Vagina (tissue), 2 donors: ENCODE measurements around the gene TMEM140.

Experiments used
- CTCF ChIP-seq, 3 experiments: fragments of 450-650 bp in 2 of 3; fragments of 200-600 bp in 1 of 3; sonication (generic) in 1 of 3; IDR thresholded peaks; one replicate each; pipeline ENCODE4 v1.5.1; 2017 to 2019; ENCODE audit warnings: antibody characterized with exemption in 3 of 3, mild to moderate bottlenecking in 2 of 3, moderate library complexity in 2 of 3
- POLR2A ChIP-seq, 2 donors: fragments of 450-650 bp; IDR thresholded peaks; one replicate each; pipeline ENCODE4 v1.6.1; 2017; ENCODE audit warnings: antibody characterized with exemption in 2 of 2, mild to moderate bottlenecking in 2 of 2, moderate library complexity in 2 of 2
- POLR2AphosphoS5 ChIP-seq, 2 donors: sonication (generic); formaldehyde crosslinking; IDR thresholded peaks; one replicate each; pipeline ENCODE4 v1.9.0; 2017; ENCODE audit warnings: antibody characterized with exemption in 2 of 2, mild to moderate bottlenecking in 2 of 2, low read depth in 1 of 2; ENCODE audit not compliant: insufficient read depth in 1 of 2

GRCh38 chr7:135175931-135176330 lies 28.1 kb downstream of the TMEM140 start:
- TF ChIP-seq CTCF (IDR thresholded peaks at IDR 0.05) (no peak), POLR2A (IDR thresholded peaks at IDR 0.05) (no peak), POLR2AphosphoS5 (IDR thresholded peaks at IDR 0.05; ENCODE audit: insufficient read depth in 1 of 2, low read depth in 1 of 2) (no peak)
